GM20000 (cell line): ENCODE data around the gene SNAPC1.

Experiments
- DNase-seq: peaks from one replicate; pipeline ENCODE4 v3.0.0; 2012; ENCODE audit warnings: low spot score
- TF ChIP-seq, protein P1 (sequence below): IDR thresholded peaks from 2 replicates; pipeline ENCODE4 v1.5.1; 2012; ENCODE audit warnings: mild to moderate bottlenecking, control low read depth; ENCODE audit errors: extremely low read depth, missing control alignments

SNAPC1 gene

DNA sequence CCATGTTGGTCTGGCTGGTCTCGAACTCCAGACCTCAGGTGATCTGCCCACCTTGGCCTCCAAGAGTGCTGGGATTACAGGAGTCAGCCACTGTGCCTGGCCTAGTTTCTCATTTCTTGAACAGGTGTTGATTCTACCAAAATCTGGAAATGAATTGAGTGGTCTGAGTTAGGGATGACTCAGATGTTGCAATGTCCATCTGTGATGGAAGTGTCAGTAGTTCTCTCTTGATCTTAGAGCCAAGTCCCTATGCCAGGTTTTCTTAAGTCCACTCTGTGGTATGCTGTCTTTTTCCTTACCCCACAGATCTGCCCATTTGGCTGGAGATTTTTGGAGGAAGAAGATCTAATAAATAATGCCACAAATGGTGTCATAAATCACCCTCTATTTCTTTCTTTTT is 12.6 kb downstream of the SNAPC1 start:
- TF ChIP-seq, protein P1, sequence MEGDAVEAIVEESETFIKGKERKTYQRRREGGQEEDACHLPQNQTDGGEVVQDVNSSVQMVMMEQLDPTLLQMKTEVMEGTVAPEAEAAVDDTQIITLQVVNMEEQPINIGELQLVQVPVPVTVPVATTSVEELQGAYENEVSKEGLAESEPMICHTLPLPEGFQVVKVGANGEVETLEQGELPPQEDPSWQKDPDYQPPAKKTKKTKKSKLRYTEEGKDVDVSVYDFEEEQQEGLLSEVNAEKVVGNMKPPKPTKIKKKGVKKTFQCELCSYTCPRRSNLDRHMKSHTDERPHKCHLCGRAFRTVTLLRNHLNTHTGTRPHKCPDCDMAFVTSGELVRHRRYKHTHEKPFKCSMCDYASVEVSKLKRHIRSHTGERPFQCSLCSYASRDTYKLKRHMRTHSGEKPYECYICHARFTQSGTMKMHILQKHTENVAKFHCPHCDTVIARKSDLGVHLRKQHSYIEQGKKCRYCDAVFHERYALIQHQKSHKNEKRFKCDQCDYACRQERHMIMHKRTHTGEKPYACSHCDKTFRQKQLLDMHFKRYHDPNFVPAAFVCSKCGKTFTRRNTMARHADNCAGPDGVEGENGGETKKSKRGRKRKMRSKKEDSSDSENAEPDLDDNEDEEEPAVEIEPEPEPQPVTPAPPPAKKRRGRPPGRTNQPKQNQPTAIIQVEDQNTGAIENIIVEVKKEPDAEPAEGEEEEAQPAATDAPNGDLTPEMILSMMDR = no peak
- no peak for DNase-seq

GRCh38 chr14:61780125-61780524 is 17.9 kb downstream of the SNAPC1 start:
- TF ChIP-seq, protein P1 = no peak
- peak; percentile 32 for DNase-seq

DNA sequence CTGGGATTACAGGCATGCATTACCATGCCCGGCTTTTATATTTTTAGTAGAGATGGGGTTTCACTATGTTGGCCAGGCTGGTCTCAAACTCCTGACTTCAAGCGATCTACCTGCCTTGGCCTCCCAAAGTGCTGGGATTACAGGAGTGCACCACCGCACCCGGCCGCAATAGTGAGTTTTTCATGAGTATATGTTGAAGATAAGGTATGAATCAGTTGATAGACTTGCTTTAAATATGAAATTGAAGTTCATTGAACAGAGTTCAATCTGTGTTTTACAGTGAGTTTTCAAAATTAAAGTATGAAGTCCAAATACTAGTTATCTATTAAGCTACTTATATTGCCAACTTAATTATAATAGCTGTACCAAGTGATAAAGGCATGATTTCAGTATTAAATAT is 35.1 kb downstream of the SNAPC1 start:
- no peak for DNase-seq
- TF ChIP-seq, protein P1 = no peak

DNA sequence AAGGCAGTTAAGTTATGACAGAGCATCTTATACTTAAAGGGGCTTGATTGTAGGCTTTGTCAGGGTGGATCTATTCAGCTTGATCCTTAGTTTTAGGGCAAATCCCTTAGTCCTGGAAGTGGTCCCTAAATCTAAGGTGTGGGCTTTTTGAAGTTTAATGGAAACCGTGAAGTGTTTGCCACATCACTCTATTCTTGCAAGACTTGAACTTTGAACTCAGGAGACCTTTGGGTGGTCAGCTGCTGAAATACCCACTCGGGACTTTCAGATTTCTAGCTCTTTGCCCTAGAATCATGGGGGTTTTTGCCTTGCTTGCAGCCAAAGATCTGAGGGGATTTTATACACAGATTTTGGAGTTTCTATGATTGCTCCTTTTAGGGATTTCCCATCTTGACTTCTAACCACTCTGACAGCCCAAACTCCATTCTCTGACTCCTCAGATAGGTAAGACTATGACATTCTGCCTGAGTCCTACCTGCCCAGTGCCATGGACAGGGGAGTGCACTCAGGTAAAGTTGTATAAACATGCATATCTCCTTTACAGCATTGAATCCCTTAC is 39.9 kb downstream of the SNAPC1 start:
- DNase-seq = no peak
- TF ChIP-seq, protein P1 = no peak

GRCh38 chr14:61803755-61804154 is 41.5 kb downstream of the SNAPC1 start:
- TF ChIP-seq, protein P1 = no peak
- DNase-seq = no peak

DNA sequence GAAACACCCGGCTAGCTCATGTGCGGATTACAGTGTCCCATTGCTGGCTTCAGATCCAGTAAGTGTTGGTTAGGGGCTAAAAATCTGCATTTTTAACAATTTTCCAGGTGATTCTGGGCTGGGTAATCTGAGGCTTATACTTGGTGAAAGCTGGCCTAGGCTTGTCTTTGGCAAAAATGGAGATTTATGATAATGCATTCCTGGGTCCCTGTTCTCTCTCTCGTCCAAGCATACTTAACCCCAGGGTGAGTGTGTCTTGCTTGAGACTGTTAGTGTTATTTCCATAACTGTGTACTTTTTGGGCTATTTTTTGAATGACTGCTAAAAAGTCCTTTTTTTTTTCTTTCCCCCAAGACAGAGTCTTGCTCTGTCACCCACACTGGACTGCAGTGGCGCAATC is 43.2 kb downstream of the SNAPC1 start:
- DNase-seq = no peak
- TF ChIP-seq, protein P1 = no peak

GRCh38 chr14:61811882-61812346 is 49.7 kb downstream of the SNAPC1 start:
- no peak for DNase-seq
- TF ChIP-seq, protein P1 = no peak
